H1 (cell line): ENCODE results near the gene OLFM2. TPM values are rescaled to one million over a fixed set of nuclear protein-coding genes. Genes with fewer than 3 reads are reported as not detected.

Experiments
- CTCF ChIA-PET: fragments of 300-600 bp; sonication (Branson Sonifier 250); formaldehyde crosslinking; loops from one replicate; lab custom pipeline; 2021; ENCODE audit not compliant: partially characterized antibody; lab: Charles Lee
- POLR2A ChIA-PET: fragments of 300-600 bp; sonication (Branson Sonifier 250); formaldehyde crosslinking; loops from one replicate; lab custom pipeline; 2021; ENCODE audit warnings: inconsistent platforms; ENCODE audit not compliant: partially characterized antibody; lab: Charles Lee
- DNase-seq, 2 experiments: peaks; one replicate each; pipeline versions ENCODE4 v3.0.0 to v3.0.0-alpha.2; 2010 to 2022; ENCODE audit warnings: low spot score in 2 of 2, low read depth in 1 of 2, mixed read lengths in 1 of 2
- FAIRE-seq: peaks from 2 replicates; lab custom pipeline; 2011; peaks lifted over from hg19 to GRCh38; lab: Jason Lieb, UNC
- H2AFZ ChIP-seq: 2 replicates; pipeline ENCODE4 v1.8.1; 2012; ENCODE audit warnings: low read length, inconsistent platforms
- H2AK5ac ChIP-seq: 2 replicates; pipeline ENCODE4 v1.6.1; 2013; ENCODE audit warnings: low read depth, low read length
- H2BK120ac ChIP-seq: replicated peaks from 2 replicates; pipeline ENCODE3; 2013; ENCODE audit warnings: low read depth, low read length, inconsistent platforms
- H2BK12ac ChIP-seq: 2 replicates; pipeline ENCODE4 v1.6.1; 2013; ENCODE audit warnings: low read depth, low read length
- H2BK15ac ChIP-seq: 2 replicates; pipeline ENCODE4 v1.6.1; 2013; ENCODE audit warnings: low read length
- H2BK20ac ChIP-seq: 2 replicates; pipeline ENCODE4 v1.6.1; 2013; ENCODE audit warnings: low read length
- H2BK5ac ChIP-seq: 2 replicates; pipeline ENCODE4 v1.6.1; 2013; ENCODE audit warnings: low read depth, low read length
- H3K14ac ChIP-seq: 2 replicates; pipeline ENCODE4 v1.6.1; 2013; ENCODE audit warnings: inconsistent platforms; ENCODE audit not compliant: insufficient read length
- H3K18ac ChIP-seq: 2 replicates; pipeline ENCODE4 v1.6.1; 2013; ENCODE audit warnings: low read length; ENCODE audit errors: extremely low read depth
- H3K23ac ChIP-seq: 2 replicates; pipeline ENCODE4 v1.6.1; 2013; ENCODE audit warnings: inconsistent platforms; ENCODE audit not compliant: insufficient read length
- H3K23me2 ChIP-seq: 2 replicates; pipeline ENCODE4 v1.6.1; 2013; ENCODE audit warnings: low read depth, low read length
- H3K27ac ChIP-seq: 2 replicates; pipeline ENCODE4 v1.6.1; 2011; ENCODE audit warnings: low read depth, low read length, inconsistent platforms
- H3K27me3 ChIP-seq, 4 experiments: replicated peaks in 1 of 4; 1 replicate in 1 of 4; 2 replicates in 3 of 4; pipeline versions ENCODE4 v1.6.1 to v1.8.1; 2011 to 2013; ENCODE audit warnings: low read length in 3 of 4, mild to moderate bottlenecking in 3 of 4, inconsistent platforms in 2 of 4, mixed read lengths in 2 of 4, moderate library complexity in 1 of 4; ENCODE audit not compliant: control insufficient read depth in 3 of 4, insufficient read depth in 3 of 4; ENCODE audit errors: extremely low read depth in 1 of 4
- H3K36me3 ChIP-seq, 4 experiments: 2 replicates each; pipeline versions ENCODE4 v1.6.1 to v1.8.1; 2011 to 2013; ENCODE audit warnings: mild to moderate bottlenecking in 4 of 4, low read length in 3 of 4, moderate library complexity in 2 of 4, control low read depth in 1 of 4, inconsistent platforms in 1 of 4; ENCODE audit not compliant: insufficient read depth in 4 of 4, control insufficient read depth in 2 of 4
- H3K4ac ChIP-seq: replicated peaks from 2 replicates; pipeline ENCODE3; 2013; ENCODE audit warnings: low read length, low read depth, mixed read lengths, inconsistent platforms; ENCODE audit not compliant: insufficient read length
- H3K4me1 ChIP-seq, 4 experiments: replicated peaks in 1 of 4; 1 replicate in 1 of 4; 2 replicates in 3 of 4; pipeline versions ENCODE4 v1.6.1 to v1.8.1; 2011 to 2013; ENCODE audit warnings: low read length in 3 of 4, inconsistent platforms in 2 of 4, mixed read lengths in 1 of 4; ENCODE audit not compliant: insufficient read depth in 4 of 4, control insufficient read depth in 3 of 4
- H3K4me2 ChIP-seq, 2 experiments: 2 replicates each; pipeline versions ENCODE4 v1.6.1 to v1.8.1; 2011 to 2013; ENCODE audit warnings: low read depth in 2 of 2, low read length in 2 of 2, control low read depth in 1 of 2, inconsistent platforms in 1 of 2, mild to moderate bottlenecking in 1 of 2; ENCODE audit not compliant: insufficient read depth in 1 of 2
- H3K4me3 ChIP-seq, 4 experiments: fragments of 200-600, 300-600 bp in 1 of 4; sonication (generic), shearing (Covaris generic), sonication (Bioruptor Twin) in 1 of 4; 2 replicates each; pipeline versions ENCODE4 v1.5.1 to v1.8.1; 2011 to 2016; ENCODE audit warnings: low read length in 4 of 4, low read depth in 3 of 4, control low read depth in 2 of 4, inconsistent platforms in 2 of 4, mild to moderate bottlenecking in 2 of 4, mixed read lengths in 1 of 4, moderate library complexity in 1 of 4; ENCODE audit not compliant: insufficient read depth in 2 of 4; ENCODE audit errors: extremely low read depth in 1 of 4
- H3K56ac ChIP-seq: replicated peaks from 2 replicates; pipeline ENCODE3; 2013; ENCODE audit warnings: low read depth, mild to moderate bottlenecking, mixed read lengths, low read length, inconsistent platforms; ENCODE audit not compliant: insufficient read length
- H3K79me1 ChIP-seq: 2 replicates; pipeline ENCODE4 v1.6.1; 2013; ENCODE audit warnings: low read depth, low read length, control low read depth
- H3K79me2 ChIP-seq, 2 experiments: 2 replicates each; pipeline versions ENCODE4 v1.6.1 to v1.8.1; 2012 to 2013; ENCODE audit warnings: low read length in 2 of 2, mild to moderate bottlenecking in 2 of 2, inconsistent platforms in 1 of 2; ENCODE audit not compliant: insufficient read depth in 2 of 2, control insufficient read depth in 1 of 2
- H3K9ac ChIP-seq, 4 experiments: replicated peaks in 1 of 4; 1 replicate in 1 of 4; 2 replicates in 3 of 4; pipeline versions ENCODE4 v1.6.1 to v1.8.1; 2011 to 2013; ENCODE audit warnings: low read depth in 3 of 4, low read length in 3 of 4, control low read depth in 2 of 4, mild to moderate bottlenecking in 2 of 4, moderate library complexity in 2 of 4, inconsistent platforms in 1 of 4; ENCODE audit errors: extremely low read depth in 1 of 4
- H3K9me3 ChIP-seq, 2 experiments: 2 replicates each; pipeline versions ENCODE4 v1.6.1 to v1.8.1; 2012 to 2013; ENCODE audit warnings: mild to moderate bottlenecking in 2 of 2, moderate library complexity in 2 of 2, control low read depth in 1 of 2, inconsistent platforms in 1 of 2, low read depth in 1 of 2, low read length in 1 of 2, mixed read lengths in 1 of 2; ENCODE audit not compliant: insufficient read depth in 2 of 2
- H4K20me1 ChIP-seq, 2 experiments: replicated peaks in 1 of 2; 2 replicates each; pipeline versions ENCODE3 to v1.8.1; 2011 to 2013; ENCODE audit warnings: inconsistent platforms in 2 of 2, low read length in 2 of 2, mild to moderate bottlenecking in 1 of 2; ENCODE audit not compliant: insufficient read depth in 2 of 2, control insufficient read depth in 1 of 2
- H4K5ac ChIP-seq: 2 replicates; pipeline ENCODE4 v1.6.1; 2013; ENCODE audit warnings: low read length, low read depth, mixed read lengths, inconsistent platforms; ENCODE audit not compliant: insufficient read length
- H4K8ac ChIP-seq: 2 replicates; pipeline ENCODE4 v1.8.0; 2013; ENCODE audit warnings: mild to moderate bottlenecking, moderate library complexity, low read length, inconsistent platforms; ENCODE audit not compliant: insufficient read depth; ENCODE audit errors: extremely low read depth
- H4K91ac ChIP-seq: replicated peaks from 2 replicates; pipeline ENCODE3; 2013; ENCODE audit warnings: low read length, mixed read lengths, inconsistent platforms; ENCODE audit not compliant: insufficient read length
- ATF2 ChIP-seq: IDR thresholded peaks from 2 replicates; pipeline ENCODE4 v1.6.1; 2012; ENCODE audit warnings: low read length, inconsistent platforms
- ATF3 ChIP-seq: IDR thresholded peaks from 2 replicates; pipeline ENCODE4 v1.6.1; 2011; ENCODE audit warnings: low read depth, mild to moderate bottlenecking, low read length; ENCODE audit not compliant: insufficient read depth
- CBX5 ChIP-seq: fragments of 300-800, 300-1000 bp; sonication (generic); IDR thresholded peaks from 2 replicates; pipeline ENCODE4 v1.7.1; 2016; ENCODE audit warnings: antibody characterized with exemption, low read length, low read depth
- FOSL1 ChIP-seq: IDR thresholded peaks from 2 replicates; pipeline ENCODE4 v1.6.1; 2011; ENCODE audit warnings: mild to moderate bottlenecking, low read depth, low read length, moderate library complexity; ENCODE audit not compliant: insufficient read depth
- GTF2F1 ChIP-seq: IDR thresholded peaks from 2 replicates; pipeline ENCODE4 v1.6.1; 2012; ENCODE audit warnings: low read depth, low read length, improper control_type of control experiment, borderline replicate concordance
- MAFK ChIP-seq: IDR thresholded peaks from 2 replicates; pipeline ENCODE4 v1.6.1; 2012; ENCODE audit warnings: low read depth, mild to moderate bottlenecking, improper control_type of control experiment, low read length
- PHF8 ChIP-seq: fragments of 200-600 bp; sonication (generic); conservative IDR thresholded peaks from 2 replicates; pipeline ENCODE4 v1.7.1; 2012; ENCODE audit warnings: low read depth, mild to moderate bottlenecking, inconsistent platforms, low read length, moderate library complexity
- POLR2A ChIP-seq, 2 experiments: IDR thresholded peaks; 1 replicate in 1 of 2; 2 replicates in 1 of 2; pipeline ENCODE4 v1.6.1; 2011; ENCODE audit warnings: low read depth in 2 of 2, low read length in 2 of 2, mild to moderate bottlenecking in 2 of 2; ENCODE audit errors: control extremely low read depth in 1 of 2
- SRF ChIP-seq: IDR thresholded peaks from 2 replicates; pipeline ENCODE4 v1.6.1; 2011; ENCODE audit warnings: mild to moderate bottlenecking, low read depth, low read length, moderate library complexity
- TAF1 ChIP-seq: IDR thresholded peaks from 2 replicates; pipeline ENCODE4 v1.6.1; 2011; ENCODE audit warnings: mild to moderate bottlenecking, low read depth, low read length
- TEAD4 ChIP-seq: IDR thresholded peaks from 2 replicates; pipeline ENCODE4 v1.6.1; 2012; ENCODE audit warnings: low read depth, low read length, inconsistent platforms, mixed read lengths
- USF2 ChIP-seq: IDR thresholded peaks from 2 replicates; pipeline ENCODE4 v1.6.1; 2011; ENCODE audit warnings: low read length, improper control_type of control experiment
- WGBS, 2 experiments: shearing (Covaris generic) in 1 of 2; methylation state at CpG; one replicate each; pipeline versions ENCODE4 v1.1.6 to v1.1.7; 2013 to 2015; ENCODE audit warnings: low lambda C conversion rate in 2 of 2, mixed read lengths in 2 of 2, inconsistent platforms in 1 of 2, low coverage in 1 of 2, missing lambda C conversion rate in 1 of 2; ENCODE audit not compliant: insufficient replicate concordance in 2 of 2, insufficient coverage in 1 of 2, insufficient read length in 1 of 2; ENCODE audit errors: extremely low coverage in 1 of 2, missing lambda C conversion rate in 1 of 2; 5-methylcytosine and 5-hydroxymethylcytosine counted together
- polyA plus RNA-seq, 7 experiments: library from polyadenylated mRNA; depleted of rRNA in 3 of 7; stranded (reverse) in 5 of 7; unstranded in 2 of 7; fragments of >200 nt in 5 of 7; fragments of 200-250 nt in 2 of 7; gene quantifications; 1 replicate in 5 of 7; 2 replicates in 1 of 7; 4 replicates in 1 of 7; pipeline versions ENCODE4 v1.2.1 to v1.2.3, GENCODE V29; 2011 to 2013; ENCODE audit warnings: missing spikeins in 2 of 7, mixed read lengths in 2 of 7
- total RNA-seq: library from RNA; stranded (reverse); fragmentation: NEBNext Ultra II Directional; extraction: Animal tissue kit (Norgen Biotek cat#: 25700); gene quantifications from 2 replicates; pipeline ENCODE4 v1.2.1, GENCODE V29; 2021

The OLFM2 gene
- total and polyA plus RNA-seq, 2 of the 8 experiments (the other 6 are each of a cell fraction or from before 2014, with no cell fraction given): 68.2 to 151 TPM

- peaks cover 0 to 9% (median 0%) of the 10 kb centered on the region in 4 experiments; a peak in 2 of 7 replicates for H3K4me1 ChIP-seq
- DNase-seq: no peak
- 100% methylated on average over 1 of the region's 2 CpGs; no CpG with 5 or more reads in 1 of the 2 experiments for WGBS, 2 experiments
- ChIA-PET CTCF (no interaction called here), POLR2A (no interaction called here)
- no peak overlapping the region for H3K18ac ChIP-seq
- H3K9me3 ChIP-seq: no peaks in the 10 kb centered on the region
- H3K27me3 ChIP-seq: peaks cover 0 to 10% (median 7%) of the 10 kb centered on the region in 4 experiments; a peak in 6 of 7 replicates
- H3K9ac ChIP-seq: no peak overlapping the region
- no peaks in the 10 kb centered on the region for H3K79me1 ChIP-seq
- H3K27ac ChIP-seq: no peak overlapping the region
- H2AFZ ChIP-seq: no peak overlapping the region
- peaks cover 11% of the 10 kb centered on the region; the same call in 1 of the 2 replicates for H3K23me2 ChIP-seq
- H2BK120ac ChIP-seq: no peak overlapping the region
- H2AK5ac ChIP-seq: no peak overlapping the region
- H3K14ac ChIP-seq: no peak overlapping the region
- H2BK12ac ChIP-seq: no peak overlapping the region
- no peak overlapping the region for H2BK5ac ChIP-seq
- H4K8ac ChIP-seq: no peak overlapping the region
- H3K23ac ChIP-seq: no peak overlapping the region
- no peak overlapping the region for H3K56ac ChIP-seq
- no peak overlapping the region for H3K4ac ChIP-seq
- no peak for FAIRE-seq
- peaks cover 0 to 1% of the 10 kb centered on the region in 2 experiments for H4K20me1 ChIP-seq
- no peak overlapping the region for H2BK20ac ChIP-seq
- no peaks in the 10 kb centered on the region for H3K36me3 ChIP-seq
- H3K4me2 ChIP-seq: no peak overlapping the region
- H3K4me3 ChIP-seq: no peak overlapping the region
- H4K91ac ChIP-seq: no peak overlapping the region
- H3K79me2 ChIP-seq: no peaks in the 10 kb centered on the region
- no peak overlapping the region for H4K5ac ChIP-seq
- no peak overlapping the region for H2BK15ac ChIP-seq
- TF ChIP-seq USF2: no peak
- no peak for TF ChIP-seq SRF
- TF ChIP-seq FOSL1: no peak
- no peak for TF ChIP-seq TAF1
- TF ChIP-seq POLR2A (IDR thresholded peaks at IDR 0.05; ENCODE audit: control extremely low read depth in 1 of 2, low read depth in 2 of 2, low read length in 2 of 2): no peak
- TF ChIP-seq ATF2: no peak
- no peak for TF ChIP-seq GTF2F1
- no peak for TF ChIP-seq CBX5
- TF ChIP-seq TEAD4: no peak
- no peak for TF ChIP-seq PHF8
- no peak for TF ChIP-seq ATF3
- TF ChIP-seq MAFK: no peak
Observed at GRCh38 chr19:9969688-9969975, 33.3 kb upstream of the OLFM2 start.
